K562 (cell line): ENCODE data around the gene TRMT44. TPM values are rescaled to one million over a fixed set of nuclear protein-coding genes. Genes with fewer than 3 reads are reported as not detected.

Experiments used
- ATAC-seq: fragments of 200-7000 bp; cut with Tn5 transposase; 3 replicates; pipeline ENCODE4 v1.9.1; 2020; ENCODE audit warnings: moderate library complexity
- BruUV-seq: library from RNA; stranded (reverse); fragments of 400-500 nt; replicated peaks from 2 replicates; lab custom pipeline; 2021; lab: Mats Ljungman, UMichigan
- CTCF ChIA-PET: fragments of 300-600 bp; formaldehyde crosslinking; extraction: SDS; loops from one replicate; lab custom pipeline; 2021; ENCODE audit warnings: low intra/inter-chr PET ratio; lab: Yijun Ruan, JAX
- POLR2A ChIA-PET: fragments of 300-600, 350-650 bp; sonication (Branson Sonifier 250); formaldehyde crosslinking; extraction: SDS; loops from one replicate; lab custom pipeline; 2021; ENCODE audit warnings: antibody characterized with exemption, inconsistent platforms; lab: Yijun Ruan, JAX
- DNase-seq, 4 experiments: peaks; one replicate each; pipeline versions ENCODE4 v3.0.0 to v3.0.0-alpha.2; 2011 to 2018; ENCODE audit warnings: low spot score in 3 of 4, mixed read lengths in 3 of 4; ENCODE audit errors: extremely low read depth in 1 of 4
- FAIRE-seq: peaks from 2 replicates; lab custom pipeline; 2011; peaks lifted over from hg19 to GRCh38; lab: Jason Lieb, UNC
- H2AFZ ChIP-seq: 2 replicates; pipeline ENCODE4 v1.6.0; 2011; ENCODE audit warnings: low read depth, low read length, control low read depth, inconsistent platforms
- H3K27ac ChIP-seq: fragments of 200-600 bp; 3 replicates; pipeline ENCODE4 v1.8.0; 2011; ENCODE audit warnings: low read depth, mild to moderate bottlenecking, control low read depth, inconsistent platforms, low read length, moderate library complexity, mixed read lengths; ENCODE audit errors: extremely low read depth
- H3K27me3 ChIP-seq, 2 experiments: fragments of 300-600 bp in 1 of 2; 2 replicates in 1 of 2; 3 replicates in 1 of 2; pipeline versions ENCODE4 v1.6.0 to v1.8.0; 2011; ENCODE audit warnings: inconsistent platforms in 2 of 2, low read length in 2 of 2, mild to moderate bottlenecking in 1 of 2, mixed read lengths in 1 of 2, moderate library complexity in 1 of 2; ENCODE audit not compliant: control insufficient read depth in 2 of 2, insufficient read depth in 2 of 2
- H3K36me3 ChIP-seq: fragments of 300-600 bp; 3 replicates; pipeline ENCODE4 v1.8.0; 2011; ENCODE audit warnings: mild to moderate bottlenecking, low read length, inconsistent platforms; ENCODE audit not compliant: control insufficient read depth, insufficient read depth
- H3K4me1 ChIP-seq, 2 experiments: fragments of 200-600 bp in 1 of 2; replicated peaks in 1 of 2; 2 replicates in 1 of 2; 3 replicates in 1 of 2; pipeline versions ENCODE4 v1.5.1 to v1.8.0; 2011; ENCODE audit warnings: inconsistent platforms in 2 of 2, low read length in 2 of 2, mild to moderate bottlenecking in 1 of 2, mixed read lengths in 1 of 2, moderate library complexity in 1 of 2; ENCODE audit not compliant: control insufficient read depth in 2 of 2, insufficient read depth in 2 of 2
- H3K4me2 ChIP-seq: 2 replicates; pipeline ENCODE4 v1.6.1; 2011; ENCODE audit warnings: low read length, control low read depth, inconsistent platforms, mixed read lengths; ENCODE audit not compliant: insufficient read depth
- H3K4me3 ChIP-seq: fragments of 200-600 bp; sonication (generic), shearing (Covaris generic); 2 replicates; pipeline ENCODE4 v1.5.1; 2016; ENCODE audit warnings: control low read depth, inconsistent platforms
- H3K79me2 ChIP-seq: fragments of 200-600 bp; 3 replicates; pipeline ENCODE4 v1.8.0; 2011; ENCODE audit warnings: low read length, inconsistent platforms; ENCODE audit not compliant: control insufficient read depth, insufficient read depth
- H3K9ac ChIP-seq, 2 experiments: 2 replicates each; pipeline versions ENCODE4 v1.6.0 to v1.6.1; 2011; ENCODE audit warnings: low read depth in 2 of 2, low read length in 2 of 2, control low read depth in 1 of 2, inconsistent platforms in 1 of 2, mild to moderate bottlenecking in 1 of 2, mixed read lengths in 1 of 2; ENCODE audit not compliant: insufficient read depth in 1 of 2
- H3K9me1 ChIP-seq: one replicate; pipeline ENCODE4 v1.6.0; 2011; ENCODE audit warnings: inconsistent platforms, mild to moderate bottlenecking, low read length, moderate library complexity; ENCODE audit not compliant: control insufficient read depth, insufficient read depth
- H3K9me3 ChIP-seq: replicated peaks from 2 replicates; pipeline ENCODE4 v1.5.1; 2011; ENCODE audit warnings: low read depth, low read length, inconsistent platforms; ENCODE audit not compliant: control insufficient read depth, insufficient read depth
- H4K20me1 ChIP-seq: replicated peaks from 2 replicates; pipeline ENCODE4 v1.6.1; 2011; ENCODE audit warnings: low read length, inconsistent platforms, mixed read lengths; ENCODE audit not compliant: control insufficient read depth, insufficient read depth
- ATF1 ChIP-seq, 2 experiments: fragments of 450-650 bp in 1 of 2; IDR thresholded peaks; 2 replicates each; pipeline ENCODE4 v1.6.1; 2016; ENCODE audit warnings: missing compliant biosample characterization in 1 of 2, missing genetic modification characterization in 1 of 2
- BCL6 ChIP-seq: fragments of 250-450 bp; sonication (Bioruptor Pico); IDR thresholded peaks from 2 replicates; pipeline ENCODE4 v1.4.0; 2020
- CEBPG ChIP-seq, 3 experiments: fragments of 200-800 bp in 1 of 3; sonication (Bioruptor generic) in 1 of 3; sonication (generic) in 1 of 3; formaldehyde crosslinking in 1 of 3; IDR thresholded peaks in 2 of 3; conservative IDR thresholded peaks in 1 of 3; 2 replicates each; pipeline versions ENCODE4 v1.6.1 to v1.8.0; 2016 to 2022; ENCODE audit warnings: missing compliant biosample characterization in 2 of 3, missing genetic modification characterization in 2 of 3, mild to moderate bottlenecking in 1 of 3, missing genetic modification reagents in 1 of 3
- HMGN3 ChIP-seq: IDR thresholded peaks from 2 replicates; pipeline ENCODE4 v1.6.1; 2011; ENCODE audit warnings: borderline replicate concordance, low read depth, mild to moderate bottlenecking, mixed read lengths, low read length; ENCODE audit not compliant: insufficient read length; ENCODE audit errors: extremely low read depth
- JUNB ChIP-seq: fragments of 450-650 bp; formaldehyde crosslinking; conservative IDR thresholded peaks from 2 replicates; pipeline ENCODE4 v1.4.0; 2020; ENCODE audit warnings: mild to moderate bottlenecking
- MTA3 ChIP-seq: fragments of 450-650 bp; formaldehyde crosslinking; IDR thresholded peaks from 2 replicates; pipeline ENCODE4 v1.6.1; 2017; ENCODE audit warnings: mild to moderate bottlenecking, borderline replicate concordance
- NFXL1 ChIP-seq: fragments of 450-650 bp; formaldehyde crosslinking; IDR thresholded peaks from 2 replicates; pipeline ENCODE4 v1.4.0; 2021; ENCODE audit warnings: mild to moderate bottlenecking
- NR2C1 ChIP-seq, 2 experiments: fragments of 450-650 bp; IDR thresholded peaks; 2 replicates each; pipeline ENCODE4 v1.6.1; 2017; ENCODE audit warnings: mild to moderate bottlenecking in 2 of 2, antibody characterized with exemption in 1 of 2, inconsistent platforms in 1 of 2, missing compliant biosample characterization in 1 of 2, missing genetic modification characterization in 1 of 2
- PTRF ChIP-seq: fragments of 450-650 bp; IDR thresholded peaks from 2 replicates; pipeline ENCODE4 v1.6.1; 2016; ENCODE audit warnings: mild to moderate bottlenecking, missing genetic modification characterization, missing compliant biosample characterization
- RBM34 ChIP-seq: fragments of 200-400 bp; formaldehyde crosslinking; IDR thresholded peaks from 2 replicates; pipeline ENCODE4 v1.6.1; 2018; ENCODE audit warnings: low read length, borderline replicate concordance; ENCODE audit not compliant: insufficient read depth
- RBM39 ChIP-seq: fragments of 200-400 bp; formaldehyde crosslinking; optimal IDR thresholded peaks from 2 replicates; pipeline ENCODE3; 2018; ENCODE audit warnings: low read depth, low read length
- RFX7 ChIP-seq: fragments of 250-450 bp; sonication (Bioruptor Pico); IDR thresholded peaks from 2 replicates; pipeline ENCODE4 v1.5.1; 2021; ENCODE audit warnings: mild to moderate bottlenecking
- U2AF2 ChIP-seq: fragments of 200-400 bp; formaldehyde crosslinking; optimal IDR thresholded peaks from 2 replicates; pipeline ENCODE3; 2017; ENCODE audit warnings: low read depth, mild to moderate bottlenecking, low read length
- XRCC4 ChIP-seq: IDR thresholded peaks from one replicate; pipeline ENCODE4 v1.6.1; 2011; ENCODE audit not compliant: insufficient read depth, insufficient read length; ENCODE audit errors: extremely low read depth
- ZNF253 ChIP-seq: fragments of 250-450 bp; sonication (Bioruptor Pico); conservative IDR thresholded peaks from 2 replicates; pipeline ENCODE4 v1.6.1; 2021; ENCODE audit warnings: mild to moderate bottlenecking
- WGBS: fragments of 100-300 bp; shearing (Covaris generic); methylation state at CpG from one replicate; pipeline ENCODE4 v1.1.6; 2016; ENCODE audit warnings: low coverage, mixed read lengths; ENCODE audit not compliant: insufficient coverage; ENCODE audit errors: missing lambda C conversion rate; 5-methylcytosine and 5-hydroxymethylcytosine counted together
- in situ Hi-C: fragments of 300-500 bp; cut with MboI; formaldehyde crosslinking; loops from 4 replicates; pipeline ENCODE4 v1.15.0; 2018; ENCODE audit warnings: inconsistent platforms, mixed read lengths
- intact Hi-C: fragments of 100-400 bp; cut with micrococcal nuclease; formaldehyde crosslinking; loops from 2 replicates; pipeline ENCODE4 v1.14.2; 2022
- polyA plus RNA-seq, 8 experiments: library from polyadenylated mRNA; depleted of rRNA in 4 of 8; stranded (reverse) in 5 of 8; unstranded in 3 of 8; fragments of >200 nt; fragmentation: Nextera tagmentation in 2 of 8; fragmentation: Illumina TruSeq in 1 of 8; extraction: Ambion mirVana in 2 of 8; extraction: Trizol in 1 of 8; gene quantifications; 2 replicates each; pipeline versions ENCODE4 v1.2.1 to v1.2.3, GENCODE V29; 2011 to 2014; ENCODE audit warnings: inconsistent platforms in 1 of 8, missing spikeins in 1 of 8
- total RNA-seq, 7 experiments: library from RNA; depleted of rRNA in 6 of 7; stranded (reverse); fragments of >200 nt in 6 of 7; fragmentation: Illumina TruSeq in 2 of 7; extraction: Trizol in 2 of 7; gene quantifications; 2 replicates each; pipeline versions ENCODE4 v1.2.1 to v1.2.3, GENCODE V29; 2011 to 2021; ENCODE audit warnings: low replicate concordance in 1 of 7
- TF ChIP-seq, protein P1 (sequence below): fragments of 250-450 bp; sonication (Bioruptor Pico); IDR thresholded peaks from 2 replicates; pipeline ENCODE4 v1.5.0; 2021
- TF ChIP-seq, protein P2 (sequence below): fragments of 250-450 bp; sonication (Bioruptor Pico); IDR thresholded peaks from 2 replicates; pipeline ENCODE4 v1.4.0; 2020
- TF ChIP-seq, protein P3 (sequence below): sonication (generic); formaldehyde crosslinking; IDR thresholded peaks from 2 replicates; pipeline ENCODE4 v1.4.0; 2020; ENCODE audit warnings: mild to moderate bottlenecking, missing genetic modification reagents

TRMT44 gene
- total and polyA plus RNA-seq, 9 of the 15 experiments (the other 6 are each of a cell fraction or from before 2014, with no cell fraction given): 1.2 to 18.6 (median 10.0) TPM

DNA sequence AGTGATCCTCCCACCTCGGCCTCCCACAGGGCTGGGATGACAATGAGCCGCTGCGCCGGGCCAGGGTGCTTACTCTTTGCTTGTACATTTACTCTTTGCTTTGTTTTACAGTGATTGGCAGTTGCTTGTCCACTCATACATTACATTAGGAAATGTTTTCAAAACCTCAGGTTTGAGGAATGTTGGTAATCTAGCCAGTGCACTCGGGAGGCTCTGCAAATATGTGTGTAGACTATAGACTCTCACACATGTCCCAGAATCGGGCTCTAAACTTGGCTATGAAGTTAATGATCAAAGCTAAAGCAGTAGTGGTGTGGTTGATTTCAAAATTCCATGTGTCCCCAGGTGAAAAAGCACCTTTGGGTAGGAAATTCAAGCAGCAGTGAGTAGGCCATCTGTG lies 20.5 kb downstream of the TRMT44 start:
- H3K4me2 ChIP-seq: no peak overlapping the region
- H3K9me3 ChIP-seq: no peaks in the 10 kb centered on the region
- no peaks in the 10 kb centered on the region for H3K9me1 ChIP-seq
- no peak overlapping the region for H3K9ac ChIP-seq
- 0 out of 5 replicates have a peak, but pooled peaks cover 0 to under 1% of the 10 kb centered on the region in 2 experiments for H3K4me1 ChIP-seq
- ChIA-PET CTCF (no interaction called here), POLR2A (no interaction called here)
- no peak for ATAC-seq
- no peaks in the 10 kb centered on the region for H3K27me3 ChIP-seq
- 96% methylated on average over 6 of the region's 6 CpGs for WGBS
- H3K36me3 ChIP-seq: peaks cover 61% of the 10 kb centered on the region; the same call in 2 of the 3 replicates
- intact Hi-C loops: no loop called here
- in situ Hi-C loops: loop anchor here (5.0 kb wide), 1 partner anchor 136 kb away; no protein-coding TSS in a partner anchor
- H3K27ac ChIP-seq: no peak overlapping the region
- BruUV-seq: no TSS peak
- no peaks in the 10 kb centered on the region for H3K79me2 ChIP-seq
- H4K20me1 ChIP-seq: no peaks in the 10 kb centered on the region
- FAIRE-seq: no peak
- H3K4me3 ChIP-seq: no peak overlapping the region
- no peak for DNase-seq
- no peak overlapping the region for H2AFZ ChIP-seq
- no peak for TF ChIP-seq RBM34
- TF ChIP-seq MTA3: no peak
- TF ChIP-seq, protein P1, sequence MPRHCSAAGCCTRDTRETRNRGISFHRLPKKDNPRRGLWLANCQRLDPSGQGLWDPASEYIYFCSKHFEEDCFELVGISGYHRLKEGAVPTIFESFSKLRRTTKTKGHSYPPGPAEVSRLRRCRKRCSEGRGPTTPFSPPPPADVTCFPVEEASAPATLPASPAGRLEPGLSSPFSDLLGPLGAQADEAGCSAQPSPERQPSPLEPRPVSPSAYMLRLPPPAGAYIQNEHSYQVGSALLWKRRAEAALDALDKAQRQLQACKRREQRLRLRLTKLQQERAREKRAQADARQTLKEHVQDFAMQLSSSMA (CRISPR knock-in tag): no peak
- no peak for TF ChIP-seq NFXL1 (CRISPR knock-in tag)
- no peak for TF ChIP-seq NR2C1 (IDR thresholded peaks at IDR 0.05)
- no peak for TF ChIP-seq NR2C1 (tag; IDR thresholded peaks at IDR 0.05)
- no peak for TF ChIP-seq PTRF (tag)
- no peak for TF ChIP-seq BCL6
- no peak for TF ChIP-seq U2AF2
- no peak for TF ChIP-seq RBM39
- TF ChIP-seq XRCC4: no peak
- TF ChIP-seq HMGN3: no peak
- TF ChIP-seq, protein P2, sequence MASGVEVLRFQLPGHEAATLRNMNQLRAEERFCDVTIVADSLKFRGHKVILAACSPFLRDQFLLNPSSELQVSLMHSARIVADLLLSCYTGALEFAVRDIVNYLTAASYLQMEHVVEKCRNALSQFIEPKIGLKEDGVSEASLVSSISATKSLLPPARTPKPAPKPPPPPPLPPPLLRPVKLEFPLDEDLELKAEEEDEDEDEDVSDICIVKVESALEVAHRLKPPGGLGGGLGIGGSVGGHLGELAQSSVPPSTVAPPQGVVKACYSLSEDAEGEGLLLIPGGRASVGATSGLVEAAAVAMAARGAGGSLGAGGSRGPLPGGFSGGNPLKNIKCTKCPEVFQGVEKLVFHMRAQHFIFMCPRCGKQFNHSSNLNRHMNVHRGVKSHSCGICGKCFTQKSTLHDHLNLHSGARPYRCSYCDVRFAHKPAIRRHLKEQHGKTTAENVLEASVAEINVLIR (CRISPR knock-in tag): no peak
- TF ChIP-seq, protein P3, sequence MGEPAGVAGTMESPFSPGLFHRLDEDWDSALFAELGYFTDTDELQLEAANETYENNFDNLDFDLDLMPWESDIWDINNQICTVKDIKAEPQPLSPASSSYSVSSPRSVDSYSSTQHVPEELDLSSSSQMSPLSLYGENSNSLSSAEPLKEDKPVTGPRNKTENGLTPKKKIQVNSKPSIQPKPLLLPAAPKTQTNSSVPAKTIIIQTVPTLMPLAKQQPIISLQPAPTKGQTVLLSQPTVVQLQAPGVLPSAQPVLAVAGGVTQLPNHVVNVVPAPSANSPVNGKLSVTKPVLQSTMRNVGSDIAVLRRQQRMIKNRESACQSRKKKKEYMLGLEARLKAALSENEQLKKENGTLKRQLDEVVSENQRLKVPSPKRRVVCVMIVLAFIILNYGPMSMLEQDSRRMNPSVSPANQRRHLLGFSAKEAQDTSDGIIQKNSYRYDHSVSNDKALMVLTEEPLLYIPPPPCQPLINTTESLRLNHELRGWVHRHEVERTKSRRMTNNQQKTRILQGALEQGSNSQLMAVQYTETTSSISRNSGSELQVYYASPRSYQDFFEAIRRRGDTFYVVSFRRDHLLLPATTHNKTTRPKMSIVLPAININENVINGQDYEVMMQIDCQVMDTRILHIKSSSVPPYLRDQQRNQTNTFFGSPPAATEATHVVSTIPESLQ (CRISPR knock-in tag): no peak
- TF ChIP-seq JUNB (CRISPR knock-in tag): no peak
- no peak for TF ChIP-seq ZNF253 (CRISPR knock-in tag)
- TF ChIP-seq RFX7: no peak
- no peak for TF ChIP-seq CEBPG (CRISPR knock-in tag; IDR thresholded peaks at IDR 0.05)
- no peak for TF ChIP-seq CEBPG (tag; conservative IDR thresholded peaks at IDR 0.05 in 1 of 2, IDR thresholded peaks at IDR 0.05 in 1 of 2)
- TF ChIP-seq ATF1 (CRISPR knock-in tag; IDR thresholded peaks at IDR 0.05): no peak
- TF ChIP-seq ATF1 (tag; IDR thresholded peaks at IDR 0.05): no peak
